Mammary epithelial cell (primary cell): ENCODE results near the gene FIS1.

Experiments
- EZH2 ChIP-seq: IDR thresholded peaks from 2 replicates; pipeline ENCODE4 v1.6.1; 2012; ENCODE audit warnings: low read length, inconsistent platforms, borderline replicate concordance
- TF ChIP-seq, protein P1 (sequence below), 2 donors: IDR thresholded peaks in 1 of 2; conservative IDR thresholded peaks in 1 of 2; 2 replicates each; pipeline ENCODE4 v1.5.1; 2011 to 2012; ENCODE audit warnings: inconsistent platforms in 2 of 2, low read length in 2 of 2, mild to moderate bottlenecking in 2 of 2, control low read depth in 1 of 2, low read depth in 1 of 2; ENCODE audit not compliant: insufficient read depth in 1 of 2; ENCODE audit errors: extremely low read depth in 1 of 2

DNA sequence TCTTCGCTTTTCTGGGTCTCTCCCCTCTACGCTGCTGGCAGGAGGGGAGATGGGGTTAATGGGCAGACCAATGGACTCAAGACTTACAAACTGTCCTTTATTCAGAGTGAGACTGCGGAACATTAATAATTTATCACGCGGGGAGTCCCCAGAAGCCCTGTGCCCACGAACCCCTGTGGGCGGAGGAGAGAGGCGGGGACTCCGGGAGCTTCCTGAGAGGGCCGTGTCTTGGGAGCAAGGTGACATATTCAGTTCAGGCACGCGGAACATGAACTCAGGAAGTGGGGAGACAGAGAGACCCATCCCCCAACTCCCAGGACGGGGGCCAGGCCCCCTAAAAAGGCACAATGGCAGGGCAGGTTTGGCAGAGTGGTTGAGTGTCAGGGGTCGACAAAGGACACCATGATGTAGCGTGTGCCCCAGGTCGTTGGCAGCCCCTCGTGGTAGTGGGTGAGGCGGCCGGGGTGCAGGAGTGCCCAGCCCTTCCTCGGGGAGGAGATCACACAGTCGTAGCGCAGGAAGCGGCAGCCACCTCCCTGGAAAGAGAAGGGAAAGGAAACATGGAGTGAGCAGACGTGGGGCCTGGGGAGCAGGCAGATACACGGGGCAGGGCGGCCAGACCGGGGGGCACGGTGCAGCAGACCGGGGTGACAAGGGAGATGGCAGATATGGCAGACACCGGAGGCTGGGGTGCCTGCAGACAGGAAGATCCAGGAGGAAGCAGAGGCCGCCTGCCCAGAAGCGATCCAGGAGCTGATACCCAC lies 38.8 kb downstream of the FIS1 start:
- TF ChIP-seq, protein P1, sequence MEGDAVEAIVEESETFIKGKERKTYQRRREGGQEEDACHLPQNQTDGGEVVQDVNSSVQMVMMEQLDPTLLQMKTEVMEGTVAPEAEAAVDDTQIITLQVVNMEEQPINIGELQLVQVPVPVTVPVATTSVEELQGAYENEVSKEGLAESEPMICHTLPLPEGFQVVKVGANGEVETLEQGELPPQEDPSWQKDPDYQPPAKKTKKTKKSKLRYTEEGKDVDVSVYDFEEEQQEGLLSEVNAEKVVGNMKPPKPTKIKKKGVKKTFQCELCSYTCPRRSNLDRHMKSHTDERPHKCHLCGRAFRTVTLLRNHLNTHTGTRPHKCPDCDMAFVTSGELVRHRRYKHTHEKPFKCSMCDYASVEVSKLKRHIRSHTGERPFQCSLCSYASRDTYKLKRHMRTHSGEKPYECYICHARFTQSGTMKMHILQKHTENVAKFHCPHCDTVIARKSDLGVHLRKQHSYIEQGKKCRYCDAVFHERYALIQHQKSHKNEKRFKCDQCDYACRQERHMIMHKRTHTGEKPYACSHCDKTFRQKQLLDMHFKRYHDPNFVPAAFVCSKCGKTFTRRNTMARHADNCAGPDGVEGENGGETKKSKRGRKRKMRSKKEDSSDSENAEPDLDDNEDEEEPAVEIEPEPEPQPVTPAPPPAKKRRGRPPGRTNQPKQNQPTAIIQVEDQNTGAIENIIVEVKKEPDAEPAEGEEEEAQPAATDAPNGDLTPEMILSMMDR (conservative IDR thresholded peaks at IDR 0.05 in 1 of 2, IDR thresholded peaks at IDR 0.05 in 1 of 2; ENCODE audit: extremely low read depth in 1 of 2, insufficient read depth in 1 of 2, low read depth in 1 of 2, low read length in 2 of 2): no peak
- TF ChIP-seq EZH2: no peak
